Keratinocyte (primary cell): ENCODE results near the gene CABP2. TPM values are rescaled to one million over a fixed set of nuclear protein-coding genes. Genes with fewer than 3 reads are reported as not detected.

Experiments used
- DNase-seq: peaks from one replicate; pipeline ENCODE4 v3.0.0-alpha.2; 2011; ENCODE audit warnings: low read depth, missing footprints, low spot score
- FAIRE-seq: peaks from 2 replicates; lab custom pipeline; 2011; peaks lifted over from hg19 to GRCh38; lab: Jason Lieb, UNC
- H2AFZ ChIP-seq: 2 replicates; pipeline ENCODE4 v1.6.0; 2012; ENCODE audit warnings: low read length, control low read depth, inconsistent platforms; ENCODE audit not compliant: control insufficient read depth
- H3K27ac ChIP-seq: 2 replicates; pipeline ENCODE4 v1.5.1; 2011; ENCODE audit warnings: low read length; ENCODE audit not compliant: control insufficient read depth, insufficient read depth
- H3K27me3 ChIP-seq: 3 replicates; pipeline ENCODE4 v1.6.0; 2011; ENCODE audit warnings: low read length; ENCODE audit not compliant: control insufficient read depth, insufficient read depth; ENCODE audit errors: extremely low read depth
- H3K36me3 ChIP-seq, 2 experiments: 2 replicates in 1 of 2; 3 replicates in 1 of 2; pipeline ENCODE4 v1.5.1; 2011; ENCODE audit warnings: low read length in 2 of 2, mild to moderate bottlenecking in 1 of 2; ENCODE audit not compliant: control insufficient read depth in 2 of 2, insufficient read depth in 2 of 2; ENCODE audit errors: extremely low read depth in 1 of 2
- H3K4me1 ChIP-seq: 3 replicates; pipeline ENCODE4 v1.5.1; 2011; ENCODE audit warnings: low read length; ENCODE audit not compliant: control insufficient read depth, insufficient read depth; ENCODE audit errors: extremely low read depth
- H3K4me2 ChIP-seq: 3 replicates; pipeline ENCODE4 v1.6.0; 2011; ENCODE audit warnings: low read depth, low read length; ENCODE audit not compliant: control insufficient read depth, insufficient read depth; ENCODE audit errors: extremely low read depth
- H3K4me3 ChIP-seq, 3 experiments: fragments of 200-600 bp in 1 of 3; sonication (generic) in 1 of 3; 2 replicates in 2 of 3; 3 replicates in 1 of 3; pipeline ENCODE4 v1.5.1; 2011 to 2016; ENCODE audit warnings: low read length in 3 of 3, mild to moderate bottlenecking in 3 of 3, control low read depth in 2 of 3, inconsistent platforms in 1 of 3, low read depth in 1 of 3, mixed read lengths in 1 of 3, mixed run types in 1 of 3, moderate library complexity in 1 of 3; ENCODE audit not compliant: control insufficient read depth in 2 of 3, insufficient read depth in 2 of 3; ENCODE audit errors: extremely low read depth in 1 of 3
- H3K79me2 ChIP-seq: 2 replicates; pipeline ENCODE4 v1.6.0; 2012; ENCODE audit warnings: low read length; ENCODE audit not compliant: control insufficient read depth, insufficient read depth
- H3K9ac ChIP-seq: 3 replicates; pipeline ENCODE4 v1.6.0; 2011; ENCODE audit warnings: low read length; ENCODE audit not compliant: control insufficient read depth, insufficient read depth; ENCODE audit errors: extremely low read depth
- H3K9me1 ChIP-seq: 3 replicates; pipeline ENCODE4 v1.6.0; 2011; ENCODE audit warnings: low read length; ENCODE audit not compliant: control insufficient read depth, insufficient read depth; ENCODE audit errors: extremely low read depth
- H3K9me3 ChIP-seq: 2 replicates; pipeline ENCODE4 v1.5.1; 2012; ENCODE audit warnings: low read depth, low read length; ENCODE audit not compliant: control insufficient read depth
- H4K20me1 ChIP-seq: 3 replicates; pipeline ENCODE4 v1.6.0; 2011; ENCODE audit warnings: low read length; ENCODE audit not compliant: control insufficient read depth, insufficient read depth; ENCODE audit errors: extremely low read depth
- CTCF ChIP-seq, 3 experiments: IDR thresholded peaks in 1 of 3; conservative IDR thresholded peaks in 1 of 3; optimal IDR thresholded peaks in 1 of 3; 2 replicates in 2 of 3; 3 replicates in 1 of 3; pipeline versions ENCODE3 to v1.5.1; 2011; ENCODE audit warnings: low read length in 3 of 3, mild to moderate bottlenecking in 3 of 3, moderate library complexity in 2 of 3, control low read depth in 1 of 3, inconsistent platforms in 1 of 3; ENCODE audit not compliant: insufficient read depth in 2 of 3; ENCODE audit errors: extremely low read depth in 1 of 3
- EZH2 ChIP-seq: IDR thresholded peaks from one replicate; pipeline ENCODE4 v1.6.1; 2012; ENCODE audit warnings: inconsistent platforms, mild to moderate bottlenecking, low read length, moderate library complexity
- dilution Hi-C: fragments of 300-500 bp; cut with MboI; formaldehyde crosslinking; loops from one replicate; pipeline ENCODE4 v1.7.0; 2020; ENCODE audit warnings: low sequenced_read_pairs; ENCODE audit not compliant: extremely low pct_ligation_motif_present
- polyA plus RNA-seq, 5 experiments: library from polyadenylated mRNA; depleted of rRNA in 3 of 5; stranded (reverse) in 3 of 5; stranded (forward) in 1 of 5; unstranded in 1 of 5; fragments of >200 nt; gene quantifications; 1 replicate in 1 of 5; 2 replicates in 3 of 5; 3 replicates in 1 of 5; pipeline versions ENCODE4 v1.2.1 to v1.2.3, GENCODE V29; 2011 to 2012; ENCODE audit warnings: missing spikeins in 2 of 5, low read depth in 1 of 5, low replicate concordance in 1 of 5

The CABP2 gene
- polyA plus RNA-seq, 1 donor (not counting 4 experiments of a cell fraction or from before 2014, with no cell fraction given), result not detected

GRCh38 chr11:67523556-67524479 is 572 bp upstream of the CABP2 start:
- Histone ChIP-seq H4K20me1 (no peaks in the 10 kb centered on the region), H3K9me3 (no peaks in the 10 kb centered on the region), H3K79me2 (no peaks in the 10 kb centered on the region), H3K9me1 (no peaks in the 10 kb centered on the region), H3K27me3 (no peaks in the 10 kb centered on the region), H2AFZ (no peak overlapping the region), H3K27ac (no peak overlapping the region), H3K36me3 (no peaks in the 10 kb centered on the region), H3K9ac (no peak overlapping the region), H3K4me1 (no peaks in the 10 kb centered on the region), H3K4me2 (no peak overlapping the region), H3K4me3 (no peak overlapping the region)
- DNase-seq (no peak), FAIRE-seq (no peak)
- dilution Hi-C loops, result no loop called here
- TF ChIP-seq EZH2 (no peak), CTCF (optimal IDR thresholded peaks at IDR 0.05 in 1 of 3, IDR thresholded peaks at IDR 0.05 in 1 of 3, conservative IDR thresholded peaks at IDR 0.05 in 1 of 3; ENCODE audit: extremely low read depth in 1 of 3, insufficient read depth in 2 of 3, low read length in 3 of 3) (no peak)

- Histone ChIP-seq H3K27me3 (no peaks in the 10 kb centered on the region), H3K79me2 (no peaks in the 10 kb centered on the region), H3K9me1 (no peaks in the 10 kb centered on the region), H4K20me1 (no peaks in the 10 kb centered on the region), H3K36me3 (no peaks in the 10 kb centered on the region), H2AFZ (no peak overlapping the region), H3K27ac (no peak overlapping the region), H3K4me2 (no peak overlapping the region), H3K9ac (no peak overlapping the region), H3K4me1 (no peaks in the 10 kb centered on the region), H3K4me3 (no peak overlapping the region), H3K9me3 (no peaks in the 10 kb centered on the region)
- TF ChIP-seq CTCF (optimal IDR thresholded peaks at IDR 0.05 in 1 of 3, IDR thresholded peaks at IDR 0.05 in 1 of 3, conservative IDR thresholded peaks at IDR 0.05 in 1 of 3; ENCODE audit: extremely low read depth in 1 of 3, insufficient read depth in 2 of 3, low read length in 3 of 3) (no peak), EZH2 (no peak)
- DNase-seq (no peak), FAIRE-seq (no peak)
- dilution Hi-C loops, result no loop called here
These were observed 908 bp downstream of the CABP2 start for GRCh38 chr11:67522338-67522737.
